ENCODE measurements around the gene RASSF3. TPM values are rescaled to one million over a fixed set of nuclear protein-coding genes. Genes with fewer than 3 reads are reported as not detected.

The RASSF3 gene
- polyA plus RNA-seq, 1 donor (not counting 4 experiments of a cell fraction or from before 2014, with no cell fraction given), result 9.6 TPM

DNA sequence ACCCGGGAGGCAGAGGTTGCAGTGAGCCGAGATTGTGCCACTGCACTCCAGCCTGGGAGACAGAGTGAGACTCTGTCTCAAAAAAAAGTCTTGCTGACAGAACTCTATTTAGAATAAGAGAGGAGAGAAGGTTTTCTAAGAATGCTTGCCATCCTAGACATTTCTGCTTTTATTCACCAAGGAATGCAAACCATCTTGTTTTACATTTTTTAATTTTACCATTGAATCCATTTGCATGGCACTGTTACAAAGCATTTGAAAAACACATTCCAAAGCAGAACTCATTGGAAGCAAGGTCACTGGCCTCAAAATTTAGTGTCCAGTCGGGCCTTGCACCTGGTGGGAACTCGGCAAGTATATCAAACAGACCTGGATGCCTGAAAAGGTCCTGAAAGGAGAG lies 44.2 kb upstream of the RASSF3 start:
- dilution Hi-C loops (cut with MboI; ENCODE audit: extremely low pct_ligation_motif_present, low sequenced_read_pairs), result no loop called here
- no peak for FAIRE-seq

DNA sequence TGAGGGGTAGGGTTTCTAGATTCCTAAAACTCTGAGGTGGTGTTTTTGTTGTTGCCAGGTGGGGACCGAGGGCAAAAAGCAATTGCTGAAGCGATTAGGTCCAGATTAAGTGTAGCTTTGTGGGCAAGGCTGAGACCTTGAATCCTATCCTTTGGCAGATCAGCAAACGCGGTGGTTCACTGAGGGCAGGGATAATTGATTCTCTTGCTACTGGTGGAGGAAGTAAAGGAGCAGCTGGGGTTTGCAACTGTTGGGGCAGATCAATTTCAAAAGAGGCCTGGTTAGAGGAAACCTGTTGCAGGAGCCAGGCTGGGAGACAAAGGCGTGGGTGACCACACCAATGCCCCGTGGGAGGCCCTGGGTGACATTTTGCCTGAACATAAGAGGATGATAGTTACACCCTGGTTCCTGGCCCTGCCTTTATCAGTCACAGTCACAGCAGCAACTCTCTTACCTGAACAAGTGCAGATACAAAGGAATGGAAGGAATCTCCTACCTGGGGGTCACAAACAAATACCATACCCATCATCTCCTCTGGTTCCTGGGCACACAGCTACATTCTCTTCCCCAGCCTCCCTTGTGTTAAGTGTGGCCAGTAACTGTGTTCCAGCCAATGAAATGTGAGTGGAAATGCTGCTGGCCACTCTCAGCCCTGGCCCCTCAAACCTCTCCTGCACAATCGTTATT lies 43.3 kb upstream of the RASSF3 start:
- Histone ChIP-seq H3K79me2 (ENCODE audit: control insufficient read depth, insufficient read depth, low read length) (no peaks in the 10 kb centered on the region), H3K4me2 (ENCODE audit: control insufficient read depth, extremely low read depth, insufficient read depth, low read depth, low read length) (no peak overlapping the region), H3K9me1 (ENCODE audit: control insufficient read depth, extremely low read depth, insufficient read depth, low read length) (no peaks in the 10 kb centered on the region), H4K20me1 (ENCODE audit: control insufficient read depth, extremely low read depth, insufficient read depth, low read length) (no peaks in the 10 kb centered on the region), H2AFZ (ENCODE audit: control insufficient read depth, low read length) (no peak overlapping the region), H3K9me3 (ENCODE audit: control insufficient read depth, low read depth, low read length) (no peaks in the 10 kb centered on the region), H3K4me3 (ENCODE audit: control insufficient read depth in 2 of 3, extremely low read depth in 1 of 3, insufficient read depth in 2 of 3, low read depth in 1 of 3, low read length in 3 of 3) (no peak overlapping the region), H3K27ac (ENCODE audit: control insufficient read depth, insufficient read depth, low read length) (no peak overlapping the region), H3K36me3 (ENCODE audit: control insufficient read depth in 2 of 2, extremely low read depth in 1 of 2, insufficient read depth in 2 of 2, low read length in 2 of 2) (no peaks in the 10 kb centered on the region), H3K27me3 (ENCODE audit: control insufficient read depth, extremely low read depth, insufficient read depth, low read length) (peaks cover 4% of the 10 kb centered on the region), H3K9ac (ENCODE audit: control insufficient read depth, extremely low read depth, insufficient read depth, low read length) (no peak overlapping the region), H3K4me1 (ENCODE audit: control insufficient read depth, extremely low read depth, insufficient read depth, low read length) (no peaks in the 10 kb centered on the region)
- dilution Hi-C loops (cut with MboI; ENCODE audit: extremely low pct_ligation_motif_present, low sequenced_read_pairs), result no loop called here
- TF ChIP-seq, protein P1, sequence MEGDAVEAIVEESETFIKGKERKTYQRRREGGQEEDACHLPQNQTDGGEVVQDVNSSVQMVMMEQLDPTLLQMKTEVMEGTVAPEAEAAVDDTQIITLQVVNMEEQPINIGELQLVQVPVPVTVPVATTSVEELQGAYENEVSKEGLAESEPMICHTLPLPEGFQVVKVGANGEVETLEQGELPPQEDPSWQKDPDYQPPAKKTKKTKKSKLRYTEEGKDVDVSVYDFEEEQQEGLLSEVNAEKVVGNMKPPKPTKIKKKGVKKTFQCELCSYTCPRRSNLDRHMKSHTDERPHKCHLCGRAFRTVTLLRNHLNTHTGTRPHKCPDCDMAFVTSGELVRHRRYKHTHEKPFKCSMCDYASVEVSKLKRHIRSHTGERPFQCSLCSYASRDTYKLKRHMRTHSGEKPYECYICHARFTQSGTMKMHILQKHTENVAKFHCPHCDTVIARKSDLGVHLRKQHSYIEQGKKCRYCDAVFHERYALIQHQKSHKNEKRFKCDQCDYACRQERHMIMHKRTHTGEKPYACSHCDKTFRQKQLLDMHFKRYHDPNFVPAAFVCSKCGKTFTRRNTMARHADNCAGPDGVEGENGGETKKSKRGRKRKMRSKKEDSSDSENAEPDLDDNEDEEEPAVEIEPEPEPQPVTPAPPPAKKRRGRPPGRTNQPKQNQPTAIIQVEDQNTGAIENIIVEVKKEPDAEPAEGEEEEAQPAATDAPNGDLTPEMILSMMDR (optimal IDR thresholded peaks at IDR 0.05 in 1 of 3, IDR thresholded peaks at IDR 0.05 in 1 of 3, conservative IDR thresholded peaks at IDR 0.05 in 1 of 3; ENCODE audit: extremely low read depth in 1 of 3, insufficient read depth in 2 of 3, low read length in 3 of 3), result no peak
- TF ChIP-seq EZH2 (IDR thresholded peaks at IDR 0.05; ENCODE audit: low read length), result no peak
- DNase-seq (ENCODE audit: low read depth, low spot score), result no peak
- FAIRE-seq, result no peak

More for the DNA sequence above, 44.2 kb upstream of the RASSF3 start:
- H3K27ac ChIP-seq (ENCODE audit: control insufficient read depth, insufficient read depth, low read length), result no peak overlapping the region
- no peaks in the 10 kb centered on the region for H3K9me1 ChIP-seq (ENCODE audit: control insufficient read depth, extremely low read depth, insufficient read depth, low read length)
- H3K36me3 ChIP-seq (ENCODE audit: control insufficient read depth in 2 of 2, extremely low read depth in 1 of 2, insufficient read depth in 2 of 2, low read length in 2 of 2), result no peaks in the 10 kb centered on the region
- H3K27me3 ChIP-seq (ENCODE audit: control insufficient read depth, extremely low read depth, insufficient read depth, low read length), result peaks cover 4% of the 10 kb centered on the region
- no peak overlapping the region for H2AFZ ChIP-seq (ENCODE audit: control insufficient read depth, low read length)
- H3K9me3 ChIP-seq (ENCODE audit: control insufficient read depth, low read depth, low read length), result no peaks in the 10 kb centered on the region
- no peak for DNase-seq (ENCODE audit: low read depth, low spot score)
- no peaks in the 10 kb centered on the region for H4K20me1 ChIP-seq (ENCODE audit: control insufficient read depth, extremely low read depth, insufficient read depth, low read length)
- no peaks in the 10 kb centered on the region for H3K79me2 ChIP-seq (ENCODE audit: control insufficient read depth, insufficient read depth, low read length)
- no peak overlapping the region for H3K4me3 ChIP-seq (ENCODE audit: control insufficient read depth in 2 of 3, extremely low read depth in 1 of 3, insufficient read depth in 2 of 3, low read depth in 1 of 3, low read length in 3 of 3)
- peaks cover 4% of the 10 kb centered on the region for H3K4me1 ChIP-seq (ENCODE audit: control insufficient read depth, extremely low read depth, insufficient read depth, low read length)
- H3K4me2 ChIP-seq (ENCODE audit: control insufficient read depth, extremely low read depth, insufficient read depth, low read depth, low read length), result no peak overlapping the region
- TF ChIP-seq EZH2 (IDR thresholded peaks at IDR 0.05; ENCODE audit: low read length), result no peak
- H3K9ac ChIP-seq (ENCODE audit: control insufficient read depth, extremely low read depth, insufficient read depth, low read length), result no peak overlapping the region

DNA sequence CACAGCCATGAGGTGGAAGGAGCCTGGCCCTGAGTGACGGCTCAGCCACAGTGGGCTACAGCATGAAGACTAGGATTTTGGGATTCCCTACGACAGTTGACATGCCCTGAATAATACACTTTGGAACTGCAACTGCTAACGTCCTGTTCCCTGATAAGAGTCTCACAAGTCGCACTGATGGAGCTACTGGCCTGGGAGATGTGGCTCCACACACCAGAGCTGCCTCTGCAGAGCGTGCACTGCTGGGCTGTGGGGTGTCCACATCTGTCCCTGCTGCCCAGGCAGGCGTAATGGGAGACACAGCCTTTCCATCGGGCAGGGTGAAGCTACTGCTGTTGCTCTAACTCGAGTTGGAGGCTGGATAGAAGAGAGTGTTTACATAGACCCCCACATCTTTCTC lies 42.7 kb upstream of the RASSF3 start:
- no peak for TF ChIP-seq EZH2 (IDR thresholded peaks at IDR 0.05; ENCODE audit: low read length)
- TF ChIP-seq, protein P1 (optimal IDR thresholded peaks at IDR 0.05 in 1 of 3, IDR thresholded peaks at IDR 0.05 in 1 of 3, conservative IDR thresholded peaks at IDR 0.05 in 1 of 3; ENCODE audit: extremely low read depth in 1 of 3, insufficient read depth in 2 of 3, low read length in 3 of 3), result no peak
- no peak overlapping the region for H3K4me3 ChIP-seq (ENCODE audit: control insufficient read depth in 2 of 3, extremely low read depth in 1 of 3, insufficient read depth in 2 of 3, low read depth in 1 of 3, low read length in 3 of 3)
- no peak overlapping the region for H3K27ac ChIP-seq (ENCODE audit: control insufficient read depth, insufficient read depth, low read length)
- H3K9me3 ChIP-seq (ENCODE audit: control insufficient read depth, low read depth, low read length), result peaks cover 2% of the 10 kb centered on the region
- no peak overlapping the region for H3K9ac ChIP-seq (ENCODE audit: control insufficient read depth, extremely low read depth, insufficient read depth, low read length)
- no peaks in the 10 kb centered on the region for H3K79me2 ChIP-seq (ENCODE audit: control insufficient read depth, insufficient read depth, low read length)
- no peak overlapping the region for H2AFZ ChIP-seq (ENCODE audit: control insufficient read depth, low read length)
- DNase-seq (ENCODE audit: low read depth, low spot score), result no peak
- no peak overlapping the region for H3K4me2 ChIP-seq (ENCODE audit: control insufficient read depth, extremely low read depth, insufficient read depth, low read depth, low read length)
- FAIRE-seq, result no peak
- no peaks in the 10 kb centered on the region for H3K4me1 ChIP-seq (ENCODE audit: control insufficient read depth, extremely low read depth, insufficient read depth, low read length)
- no peaks in the 10 kb centered on the region for H3K9me1 ChIP-seq (ENCODE audit: control insufficient read depth, extremely low read depth, insufficient read depth, low read length)
- H3K27me3 ChIP-seq (ENCODE audit: control insufficient read depth, extremely low read depth, insufficient read depth, low read length), result peaks cover 4% of the 10 kb centered on the region
- dilution Hi-C loops (cut with MboI; ENCODE audit: extremely low pct_ligation_motif_present, low sequenced_read_pairs), result no loop called here
- H4K20me1 ChIP-seq (ENCODE audit: control insufficient read depth, extremely low read depth, insufficient read depth, low read length), result no peaks in the 10 kb centered on the region
- no peaks in the 10 kb centered on the region for H3K36me3 ChIP-seq (ENCODE audit: control insufficient read depth in 2 of 2, extremely low read depth in 1 of 2, insufficient read depth in 2 of 2, low read length in 2 of 2)

Measured in keratinocyte (primary cell).